NT2/D1 (cell line): ENCODE results near the gene EPB41L3.

ENCODE experiments used
- YY1 ChIP-seq: IDR thresholded peaks from 2 replicates; pipeline ENCODE4 v1.6.1; 2011; ENCODE audit not compliant: insufficient read length, insufficient read depth
- ZNF274 ChIP-seq: IDR thresholded peaks from 2 replicates; pipeline ENCODE4 v1.6.1; 2011; ENCODE audit warnings: mild to moderate bottlenecking, low read depth, low read length

DNA sequence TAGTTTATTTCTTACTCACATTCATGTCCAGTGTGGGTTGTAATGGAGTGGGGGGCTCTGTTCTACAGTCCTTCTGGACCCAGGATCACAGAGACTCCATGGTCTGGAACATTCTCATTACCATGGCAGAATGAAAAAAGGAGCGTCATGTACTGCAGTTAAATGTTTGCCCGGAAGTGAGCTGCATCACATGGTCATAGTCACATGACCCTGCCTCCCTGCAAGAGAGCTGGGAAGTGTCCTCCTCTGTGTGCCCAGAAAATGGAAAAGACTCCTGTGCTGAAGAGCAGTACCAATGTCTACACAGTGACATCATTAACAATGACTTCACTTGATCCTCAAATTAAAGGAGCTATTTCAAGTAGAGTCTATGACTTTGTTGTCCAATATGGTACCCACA lies 174.3 kb downstream of the EPB41L3 start:
- no peak for TF ChIP-seq YY1
- TF ChIP-seq ZNF274, result no peak
